Measurements from ENCODE around the gene CDKN2B-AS1.

- no peak for TF ChIP-seq POLR2A (IDR thresholded peaks at IDR 0.05)
- TF ChIP-seq CTCF (IDR thresholded peaks at IDR 0.05) = no peak
Measured at GRCh38 chr9:21974722-21975409, 19.7 kb upstream of the CDKN2B-AS1 start.
